ENCODE results near the gene RAD23A. TPM values are rescaled to one million over a fixed set of nuclear protein-coding genes. Genes with fewer than 3 reads are reported as not detected.

Gene RAD23A
- total RNA-seq, 1 donor from 2014 or later = 40.6 TPM

GRCh38 chr19:12991296-12991695 is 45.6 kb downstream of the RAD23A start:
- peaks cover 51% of the 10 kb centered on the region for H3K27me3 Mint-ChIP-seq (ENCODE audit: low read depth, unreplicated experiment)
- no peak overlapping the region for H3K4me2 ChIP-seq (ENCODE audit: low read length)
- no peaks in the 10 kb centered on the region for H3K9me3 ChIP-seq (ENCODE audit: insufficient read depth, low read depth, low read length)
- no peak overlapping the region for H2AFZ ChIP-seq (ENCODE audit: low read depth, low read length)
- peaks cover 1% of the 10 kb centered on the region for H3K9me3 Mint-ChIP-seq (ENCODE audit: unreplicated experiment)
- H3K4me3 ChIP-seq (ENCODE audit: insufficient read depth, low read depth, low read length) = no peak overlapping the region
- H3K27ac ChIP-seq (ENCODE audit: low read depth, low read length) = no peak overlapping the region
- no peak overlapping the region for H3K9ac ChIP-seq (ENCODE audit: low read length)
- DNase-seq (ENCODE audit: low read depth) (no peak), FAIRE-seq (no peak)
- no peaks in the 10 kb centered on the region for H4K20me1 ChIP-seq (ENCODE audit: insufficient read depth, low read length)
- H3K27ac Mint-ChIP-seq (ENCODE audit: unreplicated experiment) = no peak overlapping the region
- no peaks in the 10 kb centered on the region for H3K27me3 ChIP-seq (ENCODE audit: insufficient read depth, low read length)
- TF ChIP-seq EZH2 (IDR thresholded peaks at IDR 0.05; ENCODE audit: insufficient read depth, low read length) = no peak
- no peak for TF ChIP-seq CTCF (IDR thresholded peaks at IDR 0.05; ENCODE audit: insufficient read depth, low read depth, low read length)
- peaks cover 9% of the 10 kb centered on the region for H3K79me2 ChIP-seq (ENCODE audit: insufficient read depth, low read length)
- H3K36me3 ChIP-seq (ENCODE audit: insufficient read depth, low read length) = no peaks in the 10 kb centered on the region
- H3K4me3 Mint-ChIP-seq (ENCODE audit: unreplicated experiment) = no peak overlapping the region
- no peaks in the 10 kb centered on the region for H3K4me1 Mint-ChIP-seq (ENCODE audit: low read depth, unreplicated experiment)
- peaks cover 3% of the 10 kb centered on the region for H3K36me3 Mint-ChIP-seq (ENCODE audit: low read depth, unreplicated experiment)
- peaks cover 4% of the 10 kb centered on the region for H3K4me1 ChIP-seq (ENCODE audit: insufficient read depth, low read length)

DNA sequence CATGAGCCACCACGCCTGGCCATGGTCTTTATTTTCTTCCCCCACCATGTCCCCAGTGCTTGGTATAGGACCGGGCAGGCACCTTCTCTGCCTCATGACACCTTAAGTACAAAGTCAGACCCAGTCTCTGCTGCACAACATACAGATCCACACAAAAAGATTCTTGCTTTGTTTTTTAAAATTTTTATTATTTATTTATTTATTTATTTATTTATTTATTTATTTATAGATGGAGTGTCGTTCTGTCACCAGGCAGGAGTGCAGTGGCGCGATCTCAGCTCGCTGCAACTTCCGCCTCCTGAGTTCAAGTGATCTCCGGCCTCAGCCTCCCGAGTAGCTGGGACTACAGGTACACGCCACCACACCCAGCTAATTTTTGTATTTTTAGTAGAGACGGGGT is 47.1 kb downstream of the RAD23A start:
- no peak overlapping the region for H3K4me3 Mint-ChIP-seq (ENCODE audit: unreplicated experiment)
- Histone ChIP-seq H3K4me1 (ENCODE audit: insufficient read depth, low read length) (peaks cover 16% of the 10 kb centered on the region), H3K79me2 (ENCODE audit: insufficient read depth, low read length) (peaks cover 23% of the 10 kb centered on the region), H2AFZ (ENCODE audit: low read depth, low read length) (no peak overlapping the region), H3K9ac (ENCODE audit: low read length) (no peak overlapping the region), H4K20me1 (ENCODE audit: insufficient read depth, low read length) (peaks cover 12% of the 10 kb centered on the region), H3K27ac (ENCODE audit: low read depth, low read length) (no peak overlapping the region), H3K27me3 (ENCODE audit: insufficient read depth, low read length) (no peaks in the 10 kb centered on the region), H3K9me3 (ENCODE audit: insufficient read depth, low read depth, low read length) (no peaks in the 10 kb centered on the region), H3K4me3 (ENCODE audit: insufficient read depth, low read depth, low read length) (no peak overlapping the region), H3K36me3 (ENCODE audit: insufficient read depth, low read length) (no peaks in the 10 kb centered on the region), H3K4me2 (ENCODE audit: low read length) (no peak overlapping the region)
- H3K4me1 Mint-ChIP-seq (ENCODE audit: low read depth, unreplicated experiment) = no peaks in the 10 kb centered on the region
- no peak for FAIRE-seq
- peaks cover 51% of the 10 kb centered on the region for H3K27me3 Mint-ChIP-seq (ENCODE audit: low read depth, unreplicated experiment)
- no peak for TF ChIP-seq CTCF (IDR thresholded peaks at IDR 0.05; ENCODE audit: insufficient read depth, low read depth, low read length)
- no peak for TF ChIP-seq EZH2 (IDR thresholded peaks at IDR 0.05; ENCODE audit: insufficient read depth, low read length)
- H3K9me3 Mint-ChIP-seq (ENCODE audit: unreplicated experiment) = peaks cover 3% of the 10 kb centered on the region
- peaks cover 3% of the 10 kb centered on the region for H3K36me3 Mint-ChIP-seq (ENCODE audit: low read depth, unreplicated experiment)
- H3K27ac Mint-ChIP-seq (ENCODE audit: unreplicated experiment) = no peak overlapping the region
- DNase-seq (ENCODE audit: low read depth) = no peak

DNA sequence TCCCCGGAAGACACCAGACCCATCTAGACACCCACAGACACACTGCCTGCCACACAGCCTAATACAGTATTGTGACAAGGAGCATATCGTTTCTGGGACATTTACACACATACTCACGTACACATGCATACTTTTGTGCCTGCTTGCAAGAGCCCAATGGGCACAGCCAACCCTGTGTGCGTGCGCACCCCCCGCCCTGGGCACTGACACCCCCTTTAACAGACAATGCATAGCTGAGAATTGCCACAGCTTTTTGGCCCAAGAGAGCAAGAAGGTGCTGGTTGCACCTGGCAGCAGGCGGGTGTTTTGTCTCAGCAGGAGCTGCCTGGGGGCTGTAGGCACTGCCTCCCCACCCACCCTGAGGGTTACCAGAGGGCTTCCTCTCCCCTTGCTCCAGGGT is 47.9 kb downstream of the RAD23A start:
- H3K36me3 Mint-ChIP-seq (ENCODE audit: low read depth, unreplicated experiment) = peaks cover 7% of the 10 kb centered on the region
- H3K4me3 Mint-ChIP-seq (ENCODE audit: unreplicated experiment) = no peak overlapping the region
- no peaks in the 10 kb centered on the region for H3K9me3 ChIP-seq (ENCODE audit: insufficient read depth, low read depth, low read length)
- H2AFZ ChIP-seq (ENCODE audit: low read depth, low read length) = no peak overlapping the region
- H3K27ac ChIP-seq (ENCODE audit: low read depth, low read length) = no peak overlapping the region
- H3K4me2 ChIP-seq (ENCODE audit: low read length) = no peak overlapping the region
- peaks cover 3% of the 10 kb centered on the region for H3K9me3 Mint-ChIP-seq (ENCODE audit: unreplicated experiment)
- FAIRE-seq (no peak), DNase-seq (ENCODE audit: low read depth) (no peak)
- H3K36me3 ChIP-seq (ENCODE audit: insufficient read depth, low read length) = peaks cover under 1% of the 10 kb centered on the region
- peaks cover 60% of the 10 kb centered on the region for H3K27me3 Mint-ChIP-seq (ENCODE audit: low read depth, unreplicated experiment)
- H3K27ac Mint-ChIP-seq (ENCODE audit: unreplicated experiment) = no peak overlapping the region
- peaks cover 19% of the 10 kb centered on the region for H4K20me1 ChIP-seq (ENCODE audit: insufficient read depth, low read length)
- H3K9ac ChIP-seq (ENCODE audit: low read length) = no peak overlapping the region
- no peaks in the 10 kb centered on the region for H3K27me3 ChIP-seq (ENCODE audit: insufficient read depth, low read length)
- H3K79me2 ChIP-seq (ENCODE audit: insufficient read depth, low read length) = peaks cover 32% of the 10 kb centered on the region
- H3K4me1 ChIP-seq (ENCODE audit: insufficient read depth, low read length) = peaks cover 19% of the 10 kb centered on the region
- TF ChIP-seq CTCF (IDR thresholded peaks at IDR 0.05; ENCODE audit: insufficient read depth, low read depth, low read length) (no peak), EZH2 (IDR thresholded peaks at IDR 0.05; ENCODE audit: insufficient read depth, low read length) (no peak)
- no peak overlapping the region for H3K4me3 ChIP-seq (ENCODE audit: insufficient read depth, low read depth, low read length)
- H3K4me1 Mint-ChIP-seq (ENCODE audit: low read depth, unreplicated experiment) = no peaks in the 10 kb centered on the region

All from astrocyte (in vitro differentiated cells and primary cell).